HFFc6 (cell line): Measurements from ENCODE around the gene CD79A. TPM values are rescaled to one million over a fixed set of nuclear protein-coding genes. Genes with fewer than 3 reads are reported as not detected.
"Not testable (repeated sequence)": the region's sequence is repeated elsewhere in the genome, so short reads cannot be mapped to it uniquely, and the experiment has no call there.

Source experiments
- DNase-seq: peaks from one replicate; pipeline ENCODE4 v3.0.0-alpha.2; 2018
- H3K27ac Mint-ChIP-seq: 2 replicates; pipeline ENCODE4 v1.8.0; 2020; ENCODE audit warnings: mild to moderate bottlenecking, mixed read lengths
- H3K27me3 Mint-ChIP-seq: 2 replicates; pipeline ENCODE4 v1.8.0; 2021; ENCODE audit warnings: mild to moderate bottlenecking, moderate library complexity, mixed read lengths; ENCODE audit not compliant: insufficient read depth
- H3K36me3 Mint-ChIP-seq: 2 replicates; pipeline ENCODE4 v1.8.0; 2021; ENCODE audit warnings: low read depth, mixed read lengths
- H3K4me1 Mint-ChIP-seq: 2 replicates; pipeline ENCODE4 v1.8.0; 2020; ENCODE audit warnings: low read depth, mixed read lengths
- H3K4me3 Mint-ChIP-seq: 2 replicates; pipeline ENCODE4 v1.8.0; 2020; ENCODE audit warnings: mild to moderate bottlenecking, moderate library complexity, mixed read lengths
- H3K9me3 Mint-ChIP-seq: 2 replicates; pipeline ENCODE4 v1.8.0; 2020; ENCODE audit warnings: mild to moderate bottlenecking, mixed read lengths
- total RNA-seq, 6 experiments: library from RNA; stranded (reverse); fragmentation: NEBNext Ultra II Directional; extraction: Animal tissue kit (Norgen Biotek cat#: 25700); gene quantifications; 2 replicates in 1 of 6; 3 replicates in 5 of 6; pipeline ENCODE4 v1.2.3, GENCODE V29; 2021
- TF ChIP-seq, protein P1 (sequence below): fragments of 200-600 bp; sonication (generic); IDR thresholded peaks from 2 replicates; pipeline ENCODE4 v1.5.0; 2021; ENCODE audit warnings: antibody characterized with exemption, mild to moderate bottlenecking

The CD79A gene
- total RNA-seq, 6 experiments from 2014 or later: 0.23 to 0.62 (median 0.35) TPM; not detected in 2

DNA sequence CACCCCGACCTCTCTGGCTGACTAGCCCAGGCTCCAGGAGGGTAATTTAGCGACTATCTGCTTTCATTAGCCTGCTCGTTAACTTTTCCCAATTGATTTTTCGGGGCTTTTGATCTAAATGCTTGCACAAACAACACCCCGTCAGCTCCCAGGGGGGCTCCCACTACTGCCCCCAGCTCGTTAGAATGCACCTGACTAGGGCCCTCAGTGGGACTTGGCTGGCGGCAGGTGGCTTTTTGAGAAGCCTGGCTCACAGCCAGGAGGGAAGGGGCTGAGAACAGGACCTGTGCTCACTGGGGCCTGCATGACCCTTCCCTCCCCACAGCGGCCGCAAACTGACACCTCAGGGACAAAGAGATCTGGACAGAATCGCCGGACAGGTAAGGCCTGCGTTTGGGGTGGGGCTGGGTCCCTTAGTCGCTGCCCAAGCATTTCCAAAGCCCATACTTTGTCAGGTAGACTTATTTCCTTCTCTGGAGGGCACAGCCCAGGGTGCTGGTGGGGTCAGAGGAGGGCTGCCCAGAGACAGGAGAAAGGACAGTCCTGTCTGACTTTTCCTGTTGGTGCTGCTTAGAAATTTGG is 7.6 kb upstream of the CD79A start:
- DNase-seq: no peak
- peaks cover 29% of the 10 kb centered on the region for H3K27me3 Mint-ChIP-seq
- H3K36me3 Mint-ChIP-seq: peaks cover 39% of the 10 kb centered on the region
- TF ChIP-seq, protein P1, sequence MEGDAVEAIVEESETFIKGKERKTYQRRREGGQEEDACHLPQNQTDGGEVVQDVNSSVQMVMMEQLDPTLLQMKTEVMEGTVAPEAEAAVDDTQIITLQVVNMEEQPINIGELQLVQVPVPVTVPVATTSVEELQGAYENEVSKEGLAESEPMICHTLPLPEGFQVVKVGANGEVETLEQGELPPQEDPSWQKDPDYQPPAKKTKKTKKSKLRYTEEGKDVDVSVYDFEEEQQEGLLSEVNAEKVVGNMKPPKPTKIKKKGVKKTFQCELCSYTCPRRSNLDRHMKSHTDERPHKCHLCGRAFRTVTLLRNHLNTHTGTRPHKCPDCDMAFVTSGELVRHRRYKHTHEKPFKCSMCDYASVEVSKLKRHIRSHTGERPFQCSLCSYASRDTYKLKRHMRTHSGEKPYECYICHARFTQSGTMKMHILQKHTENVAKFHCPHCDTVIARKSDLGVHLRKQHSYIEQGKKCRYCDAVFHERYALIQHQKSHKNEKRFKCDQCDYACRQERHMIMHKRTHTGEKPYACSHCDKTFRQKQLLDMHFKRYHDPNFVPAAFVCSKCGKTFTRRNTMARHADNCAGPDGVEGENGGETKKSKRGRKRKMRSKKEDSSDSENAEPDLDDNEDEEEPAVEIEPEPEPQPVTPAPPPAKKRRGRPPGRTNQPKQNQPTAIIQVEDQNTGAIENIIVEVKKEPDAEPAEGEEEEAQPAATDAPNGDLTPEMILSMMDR: no peak
- H3K27ac Mint-ChIP-seq: peak overlapping the region; percentile 71; the same call in 1 of the 2 replicates
- no peak overlapping the region for H3K4me3 Mint-ChIP-seq
- H3K4me1 Mint-ChIP-seq: peaks cover 11% of the 10 kb centered on the region
- no peaks in the 10 kb centered on the region for H3K9me3 Mint-ChIP-seq

DNA sequence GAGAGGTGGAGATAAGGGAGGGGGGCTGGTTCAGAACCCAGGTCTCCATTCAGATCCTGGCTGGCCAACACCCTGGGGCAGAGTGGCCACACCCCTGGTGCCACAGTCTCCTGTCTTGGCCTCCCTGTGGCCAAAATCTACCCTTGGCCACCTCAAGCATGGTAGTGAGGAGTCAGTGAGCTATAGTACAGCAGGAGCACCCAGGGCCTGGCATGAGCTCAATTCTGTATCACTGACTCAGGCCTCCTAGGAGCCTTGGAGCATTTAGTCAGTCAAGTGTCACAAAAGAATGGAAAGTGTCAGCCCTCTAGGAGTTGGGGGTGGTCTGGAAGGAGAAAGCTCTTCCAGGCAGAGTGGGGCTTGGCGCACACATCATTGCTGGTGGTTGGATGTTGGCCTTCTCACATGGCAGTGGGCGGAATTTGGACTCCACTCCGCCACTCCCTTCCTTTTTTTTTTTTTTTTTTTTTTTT is 6.6 kb upstream of the CD79A start:
- DNase-seq: peak; percentile 58
- TF ChIP-seq, protein P1: no peak
- Mint-ChIP-seq H3K4me1 (peaks cover 9% of the 10 kb centered on the region), H3K36me3 (peaks cover 33% of the 10 kb centered on the region), H3K27me3 (peaks cover 27% of the 10 kb centered on the region), H3K9me3 (no peaks in the 10 kb centered on the region), H3K4me3 (no peak overlapping the region), H3K27ac (peak overlapping the region; percentile 71)

DNA sequence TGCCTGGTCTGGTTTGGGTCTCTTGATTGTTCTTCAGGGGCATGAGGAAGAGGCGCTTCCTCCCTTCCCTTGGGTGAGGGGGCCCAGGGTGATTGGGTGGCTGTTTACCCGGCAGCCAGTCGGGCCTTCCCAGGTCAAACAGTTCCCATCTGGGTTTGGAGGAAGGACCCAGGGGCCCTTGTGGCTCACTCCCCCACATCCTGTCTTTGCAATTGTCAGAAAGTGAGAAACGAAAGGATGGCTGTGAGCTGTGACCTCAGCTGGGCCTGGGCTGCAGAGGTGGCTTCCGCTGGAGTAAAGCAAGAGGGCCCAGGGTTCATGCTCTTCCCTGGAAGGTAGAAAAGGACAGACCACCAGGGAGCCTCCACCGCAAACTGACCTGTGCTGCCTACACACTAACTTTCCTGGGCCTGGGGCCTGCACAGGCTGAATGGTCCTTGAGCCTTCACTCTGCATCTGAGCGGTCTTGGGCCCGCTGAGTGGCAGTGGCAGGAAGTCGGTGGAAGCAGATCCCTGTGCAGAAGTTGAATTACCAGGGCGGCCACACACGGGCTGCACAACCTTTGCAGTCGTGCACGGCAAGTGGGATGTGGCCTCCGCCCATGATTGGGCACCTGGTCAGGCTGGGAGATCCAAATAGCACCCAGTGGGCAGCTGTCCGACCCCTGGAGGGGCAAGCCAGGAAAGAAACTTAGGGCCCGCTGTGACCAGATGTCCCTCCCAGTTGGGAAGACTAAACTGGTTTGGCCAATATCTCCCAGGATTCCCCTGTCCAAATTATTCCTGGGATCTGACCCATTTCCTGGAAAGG is 5.3 kb upstream of the CD79A start:
- peaks cover 9% of the 10 kb centered on the region for H3K4me1 Mint-ChIP-seq
- no peak overlapping the region for H3K4me3 Mint-ChIP-seq
- DNase-seq: no peak
- peaks cover 27% of the 10 kb centered on the region for H3K27me3 Mint-ChIP-seq
- peaks cover 28% of the 10 kb centered on the region for H3K36me3 Mint-ChIP-seq
- peak overlapping the region; percentile 57 for H3K27ac Mint-ChIP-seq
- TF ChIP-seq, protein P1: no peak
- no peaks in the 10 kb centered on the region for H3K9me3 Mint-ChIP-seq

DNA sequence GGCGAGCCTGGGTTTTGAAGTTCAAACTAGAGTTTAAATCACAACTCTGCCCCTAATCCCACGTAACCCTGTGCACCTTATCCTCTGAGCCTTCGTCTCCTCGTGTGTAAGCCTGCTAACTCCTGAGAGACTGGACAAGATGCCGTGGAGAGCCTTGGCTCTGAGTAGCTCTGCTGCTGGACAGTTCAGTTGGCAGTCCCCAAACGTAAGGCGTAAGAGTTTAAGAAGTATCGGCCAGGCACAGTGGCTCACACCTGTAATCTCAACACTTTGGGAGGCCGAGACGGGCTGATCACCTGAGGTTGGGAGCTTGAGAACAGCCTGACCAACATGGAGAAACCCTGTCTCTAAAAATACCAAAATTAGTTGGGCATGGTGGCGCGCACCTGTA is 4.7 kb upstream of the CD79A start:
- Mint-ChIP-seq H3K4me3 (peak overlapping the region; percentile 22; the same call in 1 of the 2 replicates), H3K36me3 (peaks cover 28% of the 10 kb centered on the region), H3K27me3 (peaks cover 27% of the 10 kb centered on the region), H3K9me3 (no peaks in the 10 kb centered on the region), H3K27ac (peak overlapping the region; percentile 60), H3K4me1 (peaks cover 9% of the 10 kb centered on the region)
- TF ChIP-seq, protein P1: no peak
- no peak for DNase-seq

DNA sequence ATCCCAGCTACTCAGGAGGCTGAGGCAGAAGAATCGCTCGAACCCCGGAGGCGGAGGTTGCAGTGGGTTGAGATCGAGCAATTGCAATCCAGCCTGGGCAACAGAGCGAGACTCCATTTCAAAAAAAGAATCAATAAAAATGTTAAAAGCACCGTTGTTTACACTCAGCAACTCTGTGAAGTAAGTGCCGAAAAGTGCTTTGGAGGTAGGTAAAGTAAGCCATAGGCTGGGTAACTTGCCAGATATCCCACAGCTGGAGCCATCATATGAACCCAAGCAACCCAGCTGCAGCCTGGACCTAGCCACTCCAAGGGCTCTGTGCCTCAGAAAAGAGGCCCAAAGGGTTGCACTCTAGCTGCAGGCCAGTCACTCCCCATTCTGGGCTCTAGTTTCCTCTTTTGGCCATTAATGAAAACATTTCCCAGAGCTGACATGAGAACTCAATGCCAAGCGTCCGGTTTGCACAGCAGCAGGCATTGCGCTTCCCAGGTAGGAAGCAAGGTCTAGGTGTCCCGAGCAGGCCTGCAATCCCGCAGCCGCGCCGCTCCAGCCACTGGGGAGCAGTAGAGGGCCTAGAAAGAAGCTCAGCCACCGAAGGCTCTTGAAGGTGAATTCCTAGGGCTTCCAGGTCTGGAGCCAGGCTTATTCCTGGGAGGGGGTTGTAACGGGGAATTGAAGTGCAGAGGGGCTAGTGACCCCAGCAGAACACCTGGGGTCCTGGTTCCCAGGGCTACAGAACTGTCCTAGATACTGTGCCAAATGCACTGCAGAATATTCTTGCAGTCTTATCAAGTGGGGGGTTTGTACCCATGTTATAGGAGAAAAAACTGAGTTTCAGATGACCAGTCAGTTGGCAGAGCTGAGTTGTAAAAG is 4.1 kb upstream of the CD79A start:
- H3K4me1 Mint-ChIP-seq: peaks cover 4% of the 10 kb centered on the region
- H3K27me3 Mint-ChIP-seq: peaks cover 20% of the 10 kb centered on the region
- TF ChIP-seq, protein P1: peak; percentile 77
- H3K4me3 Mint-ChIP-seq: peak overlapping the region; percentile 32; the same call in 1 of the 2 replicates
- H3K36me3 Mint-ChIP-seq: peaks cover 24% of the 10 kb centered on the region
- peak; percentile 59 for DNase-seq
- H3K27ac Mint-ChIP-seq: peak overlapping the region; percentile 60
- no peaks in the 10 kb centered on the region for H3K9me3 Mint-ChIP-seq

DNA sequence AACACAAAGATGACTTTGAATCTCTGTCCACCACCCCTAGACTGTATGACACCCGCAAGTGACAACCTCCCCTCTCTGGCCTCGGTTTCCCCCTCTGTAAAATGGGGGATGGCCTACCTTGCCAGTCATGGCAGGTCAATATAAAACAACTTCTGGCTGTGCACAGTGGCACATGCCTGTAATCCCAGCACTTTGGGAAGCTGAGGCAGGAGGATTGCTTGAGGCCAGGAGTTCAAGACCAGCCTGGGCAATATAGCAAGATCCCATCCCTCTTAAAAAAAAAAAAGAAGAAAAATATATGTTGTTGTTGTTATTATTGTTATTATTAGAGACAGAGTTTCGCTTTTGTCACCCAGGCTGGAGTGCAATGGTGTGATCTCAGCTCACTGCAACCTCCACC is 1.1 kb upstream of the CD79A start:
- DNase-seq, H3K4me1 Mint-ChIP-seq, H3K27ac Mint-ChIP-seq, H3K9me3 Mint-ChIP-seq, H3K4me3 Mint-ChIP-seq, H3K36me3 Mint-ChIP-seq: not testable (repeated sequence)
- H3K27me3 Mint-ChIP-seq: peaks cover 18% of the 10 kb centered on the region
